A673 (cell line): ENCODE results near the gene EMCN.

Source experiments
- CTCF ChIP-seq: fragments of 300-800, 200-600 bp; sonication (generic); conservative IDR thresholded peaks from 2 replicates; pipeline ENCODE4 v1.5.1; 2017; ENCODE audit warnings: low read depth, mild to moderate bottlenecking, antibody characterized with exemption, low read length, moderate library complexity, mixed read lengths
- EZH2 ChIP-seq: fragments of 200-600 bp; sonication (generic); IDR thresholded peaks from 2 replicates; pipeline ENCODE4 v1.6.1; 2017; ENCODE audit warnings: borderline replicate concordance, low read depth, mild to moderate bottlenecking, mixed read lengths, antibody characterized with exemption, low read length; ENCODE audit not compliant: poor library complexity, severe bottlenecking

DNA sequence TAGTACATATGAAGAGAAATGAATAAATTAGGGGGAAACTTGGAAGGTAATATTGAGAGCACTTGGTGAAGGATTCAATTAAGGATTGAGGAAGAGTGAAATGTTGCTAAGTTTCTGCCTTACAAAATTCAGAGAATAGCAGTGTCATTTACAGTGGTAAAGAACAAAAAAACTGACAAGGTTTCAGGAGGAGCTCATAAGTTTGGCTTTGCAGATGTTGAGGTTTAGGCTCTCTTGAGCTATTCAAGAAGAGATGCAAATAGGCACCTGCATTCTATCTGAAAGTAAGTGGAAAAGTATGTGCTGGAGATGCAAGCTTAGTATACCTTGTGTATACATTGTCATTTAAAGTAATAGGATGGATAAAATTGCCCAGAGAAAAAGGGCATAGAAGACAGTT, 22.3 kb upstream of the EMCN start:
- TF ChIP-seq EZH2 (no peak), CTCF (no peak)
